Breast epithelium (tissue), 4 donors: ENCODE measurements around the gene IRF5. TPM values are rescaled to one million over a fixed set of nuclear protein-coding genes. Genes with fewer than 3 reads are reported as not detected.

Experiments used
- DNase-seq, 2 donors: peaks; one replicate each; pipeline ENCODE4 v3.0.0-alpha.2; 2019; ENCODE audit warnings: low spot score in 2 of 2
- H3K27ac ChIP-seq, 2 donors: fragments of 200-600 bp; sonication (generic) in 1 of 2; one replicate each; pipeline ENCODE4 v1.5.1; 2016 to 2019; ENCODE audit warnings: mild to moderate bottlenecking in 1 of 2
- H3K27me3 ChIP-seq, 2 donors: fragments of 200-600 bp; sonication (generic) in 1 of 2; one replicate each; pipeline versions ENCODE4 v1.5.1 to v1.6.0; 2017 to 2019; ENCODE audit warnings: control low read depth in 1 of 2, mild to moderate bottlenecking in 1 of 2
- H3K36me3 ChIP-seq: fragments of 200-600 bp; one replicate; pipeline ENCODE4 v1.5.1; 2019
- H3K4me1 ChIP-seq, 2 donors: fragments of 200-600 bp; sonication (generic); one replicate each; pipeline ENCODE4 v1.5.1; 2016 to 2019; ENCODE audit warnings: control low read depth in 1 of 2
- H3K4me3 ChIP-seq, 3 donors: fragments of 200-600 bp; sonication (generic); 1 replicate in 2 of 3; 2 replicates in 1 of 3; pipeline ENCODE4 v1.5.1; 2016 to 2019; ENCODE audit warnings: mild to moderate bottlenecking in 3 of 3, moderate library complexity in 2 of 3
- H3K9me3 ChIP-seq, 2 donors: fragments of 200-600 bp; sonication (generic) in 1 of 2; one replicate each; pipeline ENCODE4 v1.5.1; 2016 to 2019; ENCODE audit warnings: control low read depth in 1 of 2
- POLR2A ChIP-seq: fragments of 450-650 bp; IDR thresholded peaks from one replicate; pipeline ENCODE4 v1.6.1; 2016; ENCODE audit warnings: antibody characterized with exemption, mild to moderate bottlenecking, moderate library complexity
- POLR2AphosphoS5 ChIP-seq, 3 donors: sonication (generic); formaldehyde crosslinking; IDR thresholded peaks; one replicate each; pipeline ENCODE4 v1.6.1; 2017; ENCODE audit warnings: antibody characterized with exemption in 3 of 3
- intact Hi-C: fragments of 100-400 bp; cut with DNase I; formaldehyde crosslinking; loops from one replicate; pipeline ENCODE4 v1.15.1; 2023; ENCODE audit warnings: low total_unique reads
- total RNA-seq, 3 donors: library from RNA; depleted of rRNA; stranded (reverse); fragments of >200 nt; gene quantifications; one replicate each; pipeline ENCODE4 v1.1.0, GENCODE V29; 2016
- TF ChIP-seq, protein P1 (sequence below), 3 donors: fragments of 450-650 bp; IDR thresholded peaks; one replicate each; pipeline ENCODE4 v1.5.1; 2016 to 2017; ENCODE audit warnings: antibody characterized with exemption in 3 of 3, mild to moderate bottlenecking in 3 of 3, moderate library complexity in 3 of 3

Gene IRF5, protein sequence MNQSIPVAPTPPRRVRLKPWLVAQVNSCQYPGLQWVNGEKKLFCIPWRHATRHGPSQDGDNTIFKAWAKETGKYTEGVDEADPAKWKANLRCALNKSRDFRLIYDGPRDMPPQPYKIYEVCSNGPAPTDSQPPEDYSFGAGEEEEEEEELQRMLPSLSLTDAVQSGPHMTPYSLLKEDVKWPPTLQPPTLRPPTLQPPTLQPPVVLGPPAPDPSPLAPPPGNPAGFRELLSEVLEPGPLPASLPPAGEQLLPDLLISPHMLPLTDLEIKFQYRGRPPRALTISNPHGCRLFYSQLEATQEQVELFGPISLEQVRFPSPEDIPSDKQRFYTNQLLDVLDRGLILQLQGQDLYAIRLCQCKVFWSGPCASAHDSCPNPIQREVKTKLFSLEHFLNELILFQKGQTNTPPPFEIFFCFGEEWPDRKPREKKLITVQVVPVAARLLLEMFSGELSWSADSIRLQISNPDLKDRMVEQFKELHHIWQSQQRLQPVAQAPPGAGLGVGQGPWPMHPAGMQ
- 10 to 100 TPM in 2 of 3 donors, 1 to 10 TPM in 1; 4.6 to 19.4 (median 11.1) TPM for total RNA-seq

DNA sequence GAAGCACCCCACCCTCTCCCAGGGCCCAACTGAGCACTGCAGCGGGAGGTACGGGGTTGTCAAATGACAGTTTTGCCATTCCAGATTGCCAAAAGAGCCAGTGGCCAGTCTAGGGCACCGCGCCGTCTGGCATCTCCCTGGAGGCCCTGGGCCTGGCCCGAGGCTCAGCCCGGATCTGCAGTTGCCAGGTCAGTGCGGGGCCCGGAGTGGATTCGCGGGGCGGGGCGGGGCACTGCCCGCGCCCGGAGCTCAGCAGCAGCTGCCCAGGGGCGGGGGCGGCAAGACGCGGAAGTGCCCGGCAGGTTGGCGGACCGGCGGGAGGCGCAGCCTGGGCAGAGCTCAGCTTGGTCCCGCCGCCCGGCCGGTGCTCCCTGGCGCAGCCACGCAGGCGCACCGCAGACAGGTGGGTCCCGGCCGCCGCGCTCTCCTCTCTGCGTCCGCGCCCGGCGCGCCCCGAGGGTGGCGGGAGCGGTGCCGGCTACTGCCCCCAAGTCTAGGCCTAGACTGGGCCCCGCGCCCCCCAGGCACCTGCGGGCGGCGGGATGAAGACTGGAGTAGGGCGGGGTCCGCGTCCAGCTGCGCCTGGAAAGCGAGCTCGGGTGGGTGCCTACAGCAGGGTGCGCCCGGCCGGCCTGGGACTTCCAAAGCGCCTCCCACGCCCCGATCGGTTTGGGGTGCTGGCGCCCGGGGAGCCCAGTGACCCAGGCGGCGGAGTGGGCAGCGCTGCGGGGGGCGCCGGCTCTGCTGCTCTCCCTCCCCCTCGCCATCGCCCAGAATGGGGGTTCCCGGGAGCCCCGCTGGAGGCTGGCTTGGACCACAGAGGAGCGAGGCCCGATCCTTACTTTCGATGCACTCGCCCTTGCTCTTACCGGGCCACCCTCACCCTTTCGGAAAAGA, at the start of gene IRF5:
Gene IRF5 (plus strand): TSS at position 281 of the 897 bp plus-strand sequence. CDS start 4,155 bp downstream, outside the sequence.
- DNase-seq = no peak

DNA sequence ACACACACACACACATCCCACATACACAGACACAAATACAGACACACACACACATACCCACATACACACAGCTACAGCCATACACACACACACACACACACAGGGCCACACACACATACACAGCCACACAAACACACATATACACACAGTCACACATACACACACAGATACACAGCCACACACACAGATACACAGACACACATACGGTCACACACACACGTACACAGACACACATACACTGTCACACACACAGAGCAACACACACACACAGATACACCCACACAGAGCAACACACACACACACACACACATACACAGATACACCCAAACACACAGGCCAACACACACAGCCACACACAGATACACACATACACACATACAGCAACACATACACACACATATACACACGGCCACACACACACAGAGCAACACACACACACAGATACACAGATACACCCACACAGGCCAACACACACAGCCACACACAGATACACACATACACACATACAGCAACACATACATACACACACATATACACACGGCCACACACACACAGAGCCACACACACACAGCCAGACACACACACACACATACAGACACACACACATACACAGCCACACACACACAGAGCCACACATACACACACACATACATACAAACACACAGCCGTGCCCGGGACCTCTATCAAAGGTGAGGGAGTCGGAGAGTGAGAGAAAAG, 49.5 kb upstream of the IRF5 start:
- no peak for DNase-seq
- TF ChIP-seq POLR2AphosphoS5 (IDR thresholded peaks at IDR 0.05) (no peak), POLR2A (no peak)
- TF ChIP-seq, protein P1, sequence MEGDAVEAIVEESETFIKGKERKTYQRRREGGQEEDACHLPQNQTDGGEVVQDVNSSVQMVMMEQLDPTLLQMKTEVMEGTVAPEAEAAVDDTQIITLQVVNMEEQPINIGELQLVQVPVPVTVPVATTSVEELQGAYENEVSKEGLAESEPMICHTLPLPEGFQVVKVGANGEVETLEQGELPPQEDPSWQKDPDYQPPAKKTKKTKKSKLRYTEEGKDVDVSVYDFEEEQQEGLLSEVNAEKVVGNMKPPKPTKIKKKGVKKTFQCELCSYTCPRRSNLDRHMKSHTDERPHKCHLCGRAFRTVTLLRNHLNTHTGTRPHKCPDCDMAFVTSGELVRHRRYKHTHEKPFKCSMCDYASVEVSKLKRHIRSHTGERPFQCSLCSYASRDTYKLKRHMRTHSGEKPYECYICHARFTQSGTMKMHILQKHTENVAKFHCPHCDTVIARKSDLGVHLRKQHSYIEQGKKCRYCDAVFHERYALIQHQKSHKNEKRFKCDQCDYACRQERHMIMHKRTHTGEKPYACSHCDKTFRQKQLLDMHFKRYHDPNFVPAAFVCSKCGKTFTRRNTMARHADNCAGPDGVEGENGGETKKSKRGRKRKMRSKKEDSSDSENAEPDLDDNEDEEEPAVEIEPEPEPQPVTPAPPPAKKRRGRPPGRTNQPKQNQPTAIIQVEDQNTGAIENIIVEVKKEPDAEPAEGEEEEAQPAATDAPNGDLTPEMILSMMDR (IDR thresholded peaks at IDR 0.05) = no peak
- intact Hi-C loops = no loop called here
- Histone ChIP-seq H3K4me3 (no peak overlapping the region), H3K27ac (no peak overlapping the region), H3K4me1 (no peaks in the 10 kb centered on the region), H3K27me3 (peaks cover 0 to 4% of the 10 kb centered on the region in 2 donors), H3K36me3 (no peaks in the 10 kb centered on the region), H3K9me3 (no peaks in the 10 kb centered on the region)

More for the DNA sequence above, at the start of gene IRF5:
- H3K9me3 ChIP-seq = no peaks in the 10 kb centered on the region
- intact Hi-C loops = no loop called here
- no peaks in the 10 kb centered on the region for H3K4me1 ChIP-seq
- H3K27ac ChIP-seq = no peak within 1 kb of the TSS
- TF ChIP-seq POLR2A = no peak
- TF ChIP-seq, protein P1 (IDR thresholded peaks at IDR 0.05) = no peak
- no peak for TF ChIP-seq POLR2AphosphoS5 (IDR thresholded peaks at IDR 0.05)
- peak within 1 kb of the TSS; percentile 51 to 75 (median 63) for H3K4me3 ChIP-seq
- H3K27me3 ChIP-seq = no peaks in the 10 kb centered on the region
- no peaks in the 10 kb centered on the region for H3K36me3 ChIP-seq

DNA sequence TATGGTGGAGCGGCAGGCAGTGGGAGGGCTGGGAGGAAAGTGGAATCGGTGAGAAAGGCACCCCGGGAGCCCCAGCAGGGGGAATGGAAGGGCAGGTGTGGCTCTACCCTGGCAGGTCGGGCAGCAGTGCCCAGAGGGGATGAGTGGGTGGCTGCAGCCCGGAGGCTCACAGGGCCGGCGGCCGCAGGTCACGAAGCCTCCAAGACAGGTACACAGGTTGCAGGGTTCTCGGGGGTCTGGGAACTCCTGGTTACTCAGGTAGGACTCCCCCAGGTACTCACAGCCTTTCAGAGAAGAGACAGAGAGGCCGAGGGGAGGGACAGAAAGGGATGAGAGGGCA, 49.0 kb upstream of the IRF5 start:
- Histone ChIP-seq H3K27me3 (peaks cover 0 to 4% of the 10 kb centered on the region in 2 donors), H3K4me3 (no peak overlapping the region), H3K27ac (no peak overlapping the region), H3K36me3 (no peaks in the 10 kb centered on the region), H3K4me1 (no peaks in the 10 kb centered on the region), H3K9me3 (no peaks in the 10 kb centered on the region)
- no peak for DNase-seq
- intact Hi-C loops = no loop called here
- TF ChIP-seq POLR2AphosphoS5 (IDR thresholded peaks at IDR 0.05) (no peak), POLR2A (no peak)
- TF ChIP-seq, protein P1 (IDR thresholded peaks at IDR 0.05) = no peak

DNA sequence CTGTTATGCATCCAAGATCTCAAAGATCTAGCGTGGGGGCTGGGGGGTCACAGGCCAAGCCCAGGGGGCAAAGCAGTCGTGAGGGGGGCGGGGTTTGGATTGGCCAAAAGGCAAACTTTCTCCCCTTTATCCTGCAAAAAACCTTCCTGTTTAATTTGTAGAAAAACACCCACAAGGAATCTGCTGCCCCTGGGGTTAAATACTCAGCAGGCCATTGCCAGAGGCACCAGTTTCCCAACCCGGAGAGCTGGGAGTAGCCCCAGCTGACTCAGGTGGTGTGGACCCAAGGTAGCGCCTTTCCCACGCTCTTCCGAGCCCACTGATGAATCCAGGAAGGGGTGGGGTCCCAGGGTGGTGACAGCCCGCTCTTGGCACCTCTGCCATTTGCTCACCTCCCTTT, 48.6 kb upstream of the IRF5 start:
- DNase-seq = no peak
- no peak for TF ChIP-seq POLR2AphosphoS5 (IDR thresholded peaks at IDR 0.05)
- TF ChIP-seq, protein P1 (IDR thresholded peaks at IDR 0.05) = no peak
- no peak for TF ChIP-seq POLR2A
- Histone ChIP-seq H3K4me3 (no peak overlapping the region), H3K36me3 (no peaks in the 10 kb centered on the region), H3K4me1 (no peaks in the 10 kb centered on the region), H3K27ac (no peak overlapping the region), H3K9me3 (no peaks in the 10 kb centered on the region), H3K27me3 (peaks cover 0 to 4% of the 10 kb centered on the region in 2 donors)
- intact Hi-C loops = no loop called here
